Mesenchymal stem cell (in vitro differentiated cells and primary cell): Measurements from ENCODE around the gene GAN.

Source experiments
- DNase-seq: peaks from one replicate; pipeline ENCODE4 v3.0.0-alpha.2; 2013
- H2AFZ ChIP-seq: one replicate; pipeline ENCODE4 v1.6.1; 2013; ENCODE audit warnings: low read depth, mild to moderate bottlenecking, control low read depth, inconsistent platforms, low read length, moderate library complexity
- H2AK5ac ChIP-seq: 2 replicates; pipeline ENCODE4 v1.6.1; 2013; ENCODE audit warnings: low read length, moderate library complexity, mild to moderate bottlenecking, inconsistent platforms; ENCODE audit not compliant: severe bottlenecking
- H2BK120ac ChIP-seq: one replicate; pipeline ENCODE4 v1.6.1; 2013; ENCODE audit warnings: low read depth, mild to moderate bottlenecking, inconsistent platforms, low read length, moderate library complexity
- H2BK12ac ChIP-seq, 2 experiments: one replicate each; pipeline ENCODE4 v1.6.1; 2013; ENCODE audit warnings: inconsistent platforms in 2 of 2, low read length in 2 of 2, mild to moderate bottlenecking in 2 of 2, moderate library complexity in 2 of 2, control low read depth in 1 of 2
- H2BK15ac ChIP-seq: one replicate; pipeline ENCODE4 v1.6.1; 2013; ENCODE audit warnings: mild to moderate bottlenecking, low read depth, inconsistent platforms; ENCODE audit not compliant: poor library complexity, severe bottlenecking
- H2BK5ac ChIP-seq: 2 replicates; pipeline ENCODE4 v1.6.1; 2013; ENCODE audit warnings: low read depth, mild to moderate bottlenecking, low read length, control low read depth, inconsistent platforms; ENCODE audit not compliant: poor library complexity, severe bottlenecking
- H3K14ac ChIP-seq, 2 experiments: one replicate each; pipeline ENCODE4 v1.6.1; 2013; ENCODE audit warnings: inconsistent platforms in 2 of 2, low read length in 2 of 2, control low read depth in 1 of 2, mild to moderate bottlenecking in 1 of 2, moderate library complexity in 1 of 2
- H3K18ac ChIP-seq, 2 experiments: one replicate each; pipeline ENCODE4 v1.6.1; 2013; ENCODE audit warnings: inconsistent platforms in 2 of 2, low read length in 2 of 2, control low read depth in 1 of 2, low read depth in 1 of 2, mild to moderate bottlenecking in 1 of 2
- H3K23ac ChIP-seq, 2 experiments: one replicate each; pipeline ENCODE4 v1.6.1; 2013; ENCODE audit warnings: inconsistent platforms in 2 of 2, low read length in 2 of 2, mild to moderate bottlenecking in 2 of 2, moderate library complexity in 2 of 2, control low read depth in 1 of 2
- H3K27ac ChIP-seq: 2 replicates; pipeline ENCODE4 v1.5.1; 2013; ENCODE audit warnings: mild to moderate bottlenecking, moderate library complexity, low read length, control low read depth, inconsistent platforms; ENCODE audit not compliant: poor library complexity, severe bottlenecking
- H3K27me3 ChIP-seq, 2 experiments: 2 replicates each; pipeline versions ENCODE4 v1.6.1 to v1.7.0; 2013; ENCODE audit warnings: low read length in 2 of 2, mild to moderate bottlenecking in 2 of 2, moderate library complexity in 2 of 2, control low read depth in 1 of 2, inconsistent platforms in 1 of 2; ENCODE audit not compliant: control insufficient read depth in 1 of 2, insufficient read depth in 1 of 2
- H3K36me3 ChIP-seq, 2 experiments: 2 replicates each; pipeline versions ENCODE4 v1.6.1 to v1.7.0; 2013; ENCODE audit warnings: low read length in 2 of 2, control low read depth in 1 of 2, inconsistent platforms in 1 of 2, low read depth in 1 of 2, mild to moderate bottlenecking in 1 of 2; ENCODE audit not compliant: insufficient read depth in 2 of 2, control insufficient read depth in 1 of 2
- H3K4ac ChIP-seq, 2 experiments: one replicate each; pipeline ENCODE4 v1.6.1; 2013; ENCODE audit warnings: inconsistent platforms in 2 of 2, low read length in 2 of 2, mild to moderate bottlenecking in 2 of 2, moderate library complexity in 2 of 2, control low read depth in 1 of 2, low read depth in 1 of 2
- H3K4me1 ChIP-seq: 2 replicates; pipeline ENCODE4 v1.6.1; 2013; ENCODE audit warnings: low read depth, low read length, control low read depth; ENCODE audit not compliant: control insufficient read depth, insufficient read depth
- H3K4me2 ChIP-seq: 2 replicates; pipeline ENCODE4 v1.6.1; 2013; ENCODE audit warnings: low read length, mild to moderate bottlenecking, inconsistent platforms; ENCODE audit not compliant: poor library complexity, severe bottlenecking
- H3K4me3 ChIP-seq, 2 experiments: 2 replicates each; pipeline versions ENCODE4 v1.5.1 to v1.7.0; 2013; ENCODE audit warnings: low read length in 2 of 2, mild to moderate bottlenecking in 2 of 2, control low read depth in 1 of 2, low read depth in 1 of 2; ENCODE audit not compliant: insufficient read depth in 1 of 2
- H3K79me1 ChIP-seq: replicated peaks from 2 replicates; pipeline ENCODE4 v1.6.1; 2013; ENCODE audit warnings: mild to moderate bottlenecking, control low read depth, low read length, inconsistent platforms; ENCODE audit not compliant: poor library complexity, severe bottlenecking
- H3K9ac ChIP-seq: 2 replicates; pipeline ENCODE4 v1.7.0; 2013; ENCODE audit warnings: mild to moderate bottlenecking, low read length, moderate library complexity
- H3K9me3 ChIP-seq: 2 replicates; pipeline ENCODE4 v1.7.0; 2013; ENCODE audit warnings: mild to moderate bottlenecking, low read length; ENCODE audit not compliant: control insufficient read depth
- H4K8ac ChIP-seq: one replicate; pipeline ENCODE4 v1.6.1; 2013; ENCODE audit warnings: inconsistent platforms, mild to moderate bottlenecking, low read length, moderate library complexity
- H4K91ac ChIP-seq: one replicate; pipeline ENCODE4 v1.6.1; 2013; ENCODE audit warnings: mild to moderate bottlenecking, low read length, inconsistent platforms
- WGBS: methylation state at CpG from one replicate; pipeline ENCODE4 v1.1.7; 2013; ENCODE audit warnings: mixed read lengths; 5-methylcytosine and 5-hydroxymethylcytosine counted together

GAN gene

GRCh38 chr16:81431554-81432353, 117.0 kb downstream of the GAN start:
- Histone ChIP-seq H2AFZ (no peak overlapping the region), H3K36me3 (no peaks in the 10 kb centered on the region), H3K27me3 (no peaks in the 10 kb centered on the region), H3K14ac (no peak overlapping the region), H4K8ac (no peak overlapping the region), H2BK12ac (no peak overlapping the region), H3K18ac (no peak overlapping the region), H2BK5ac (no peak overlapping the region), H3K9ac (peak overlapping the region; percentile 88), H2AK5ac (no peak overlapping the region), H4K91ac (no peak overlapping the region), H2BK15ac (no peak overlapping the region), H3K4me2 (no peak overlapping the region), H3K4me1 (peaks cover 7% of the 10 kb centered on the region), H3K9me3 (no peaks in the 10 kb centered on the region), H3K79me1 (no peaks in the 10 kb centered on the region), H3K23ac (no peak overlapping the region), H3K4ac (no peak overlapping the region), H3K27ac (no peak overlapping the region), H3K4me3 (peak overlapping the region in 1 of 2 experiments; percentile 41), H2BK120ac (no peak overlapping the region)
- 87% methylated on average over 23 of the region's 23 CpGs for WGBS
- peak; percentile 26 for DNase-seq

- Histone ChIP-seq H3K9ac (no peak overlapping the region), H2BK120ac (no peak overlapping the region), H3K36me3 (no peaks in the 10 kb centered on the region), H3K23ac (no peak overlapping the region), H2BK5ac (no peak overlapping the region), H3K27me3 (no peaks in the 10 kb centered on the region), H2AK5ac (no peak overlapping the region), H3K14ac (no peak overlapping the region), H3K79me1 (no peaks in the 10 kb centered on the region), H2BK12ac (no peak overlapping the region), H4K8ac (peak overlapping the region; percentile 20), H3K4me3 (no peak overlapping the region), H4K91ac (no peak overlapping the region), H2BK15ac (peak overlapping the region; percentile 54), H3K9me3 (no peaks in the 10 kb centered on the region), H3K4ac (no peak overlapping the region), H2AFZ (no peak overlapping the region), H3K18ac (no peak overlapping the region), H3K4me1 (peaks cover 7% of the 10 kb centered on the region), H3K4me2 (no peak overlapping the region), H3K27ac (no peak overlapping the region)
- DNase-seq = no peak
- 80% methylated on average over 14 of the region's 14 CpGs for WGBS
Observed at GRCh38 chr16:81432937-81433557, 118.3 kb downstream of the GAN start.

GRCh38 chr16:81435103-81435502, 120.3 kb downstream of the GAN start:
- Histone ChIP-seq H3K4me1 (peaks cover 4% of the 10 kb centered on the region), H4K8ac (no peak overlapping the region), H3K9me3 (no peaks in the 10 kb centered on the region), H3K36me3 (no peaks in the 10 kb centered on the region), H4K91ac (no peak overlapping the region), H3K9ac (no peak overlapping the region), H2BK5ac (no peak overlapping the region), H3K27me3 (no peaks in the 10 kb centered on the region), H2AFZ (no peak overlapping the region), H3K79me1 (no peaks in the 10 kb centered on the region), H2BK120ac (no peak overlapping the region), H3K23ac (no peak overlapping the region), H3K4me3 (no peak overlapping the region), H3K4me2 (no peak overlapping the region), H2BK15ac (no peak overlapping the region), H2BK12ac (no peak overlapping the region), H3K14ac (no peak overlapping the region), H3K18ac (no peak overlapping the region), H3K27ac (no peak overlapping the region), H2AK5ac (no peak overlapping the region), H3K4ac (no peak overlapping the region)
- DNase-seq = no peak
- 85% methylated on average over 2 of the region's 3 CpGs for WGBS

DNA sequence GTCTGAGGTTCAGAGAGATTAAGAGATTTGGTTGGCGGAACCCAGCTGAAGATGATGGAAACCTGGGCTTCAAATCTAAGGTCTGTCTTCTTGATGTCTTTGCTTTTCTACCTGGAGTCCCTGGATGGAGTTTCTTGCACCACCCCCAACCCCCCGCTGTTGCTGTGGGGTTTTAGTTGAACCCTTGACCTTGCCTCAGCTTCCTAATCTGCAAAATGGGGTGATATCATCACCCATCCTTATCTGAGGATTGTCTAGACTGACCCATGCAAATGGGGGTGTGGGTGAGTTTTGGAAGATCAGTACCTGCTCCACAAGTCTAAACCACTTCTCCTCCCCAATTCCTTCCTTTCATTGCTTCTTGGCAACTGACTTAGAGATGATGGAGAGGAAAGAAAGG, 120.8 kb downstream of the GAN start:
- Histone ChIP-seq H3K79me1 (no peaks in the 10 kb centered on the region), H2AFZ (no peak overlapping the region), H2BK15ac (no peak overlapping the region), H3K23ac (no peak overlapping the region), H3K36me3 (no peaks in the 10 kb centered on the region), H4K8ac (no peak overlapping the region), H2BK5ac (no peak overlapping the region), H2BK120ac (no peak overlapping the region), H3K4me2 (no peak overlapping the region), H2AK5ac (no peak overlapping the region), H3K18ac (no peak overlapping the region), H3K4me3 (no peak overlapping the region), H3K27me3 (peaks cover 0 to 2% of the 10 kb centered on the region in 2 experiments), H3K14ac (no peak overlapping the region), H3K4me1 (peaks cover 4% of the 10 kb centered on the region), H3K9ac (no peak overlapping the region), H3K27ac (no peak overlapping the region), H4K91ac (no peak overlapping the region), H2BK12ac (no peak overlapping the region), H3K4ac (no peak overlapping the region), H3K9me3 (no peaks in the 10 kb centered on the region)
- DNase-seq = no peak
- WGBS = 86% methylated on average over 2 of the region's 2 CpGs
